ENCODE measurements around the gene PUS1.
"Not testable (repeated sequence)": the region's sequence is repeated elsewhere in the genome, so short reads cannot be mapped to it uniquely, and the experiment has no call there.

DNA sequence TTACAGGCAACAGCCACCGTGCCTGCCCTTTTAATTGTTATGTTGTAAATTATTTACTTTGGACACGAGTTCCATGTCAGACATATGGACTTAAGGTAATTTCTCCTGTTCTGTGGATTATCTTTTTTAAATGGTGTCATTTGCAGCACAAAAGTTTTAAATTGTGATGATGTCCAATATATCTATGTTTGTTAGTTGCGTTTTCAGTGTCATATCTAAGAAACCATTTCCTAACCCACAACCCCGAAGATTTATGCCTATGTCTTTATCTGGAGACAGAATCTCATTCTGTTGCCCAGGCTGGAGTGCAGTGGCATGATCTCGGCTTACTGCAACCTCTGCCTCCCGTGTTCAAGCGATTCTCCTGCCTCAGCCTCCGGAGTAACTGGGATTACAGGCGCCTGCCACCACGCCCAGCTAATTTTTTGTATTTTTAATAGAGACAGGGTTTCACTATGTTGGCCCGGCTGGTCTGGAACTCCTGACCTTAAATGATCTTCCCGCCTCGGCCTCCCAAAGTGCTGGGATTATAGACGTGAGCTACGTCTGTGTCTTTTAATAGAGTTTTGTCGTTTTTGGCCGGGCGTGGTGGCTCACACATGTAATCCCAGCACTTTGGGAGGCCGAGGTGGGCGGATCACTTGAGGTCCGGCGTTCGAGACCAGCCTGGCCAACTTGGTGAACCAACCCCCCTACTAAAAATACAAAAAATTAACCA, 19.8 kb downstream of the PUS1 start:
- not testable (repeated sequence) for TF ChIP-seq EZH2 (IDR thresholded peaks at IDR 0.05; ENCODE audit: borderline replicate concordance, insufficient read depth, low read depth, low read length, poor library complexity, severe bottlenecking)
- TF ChIP-seq, protein P1, sequence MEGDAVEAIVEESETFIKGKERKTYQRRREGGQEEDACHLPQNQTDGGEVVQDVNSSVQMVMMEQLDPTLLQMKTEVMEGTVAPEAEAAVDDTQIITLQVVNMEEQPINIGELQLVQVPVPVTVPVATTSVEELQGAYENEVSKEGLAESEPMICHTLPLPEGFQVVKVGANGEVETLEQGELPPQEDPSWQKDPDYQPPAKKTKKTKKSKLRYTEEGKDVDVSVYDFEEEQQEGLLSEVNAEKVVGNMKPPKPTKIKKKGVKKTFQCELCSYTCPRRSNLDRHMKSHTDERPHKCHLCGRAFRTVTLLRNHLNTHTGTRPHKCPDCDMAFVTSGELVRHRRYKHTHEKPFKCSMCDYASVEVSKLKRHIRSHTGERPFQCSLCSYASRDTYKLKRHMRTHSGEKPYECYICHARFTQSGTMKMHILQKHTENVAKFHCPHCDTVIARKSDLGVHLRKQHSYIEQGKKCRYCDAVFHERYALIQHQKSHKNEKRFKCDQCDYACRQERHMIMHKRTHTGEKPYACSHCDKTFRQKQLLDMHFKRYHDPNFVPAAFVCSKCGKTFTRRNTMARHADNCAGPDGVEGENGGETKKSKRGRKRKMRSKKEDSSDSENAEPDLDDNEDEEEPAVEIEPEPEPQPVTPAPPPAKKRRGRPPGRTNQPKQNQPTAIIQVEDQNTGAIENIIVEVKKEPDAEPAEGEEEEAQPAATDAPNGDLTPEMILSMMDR (IDR thresholded peaks at IDR 0.05), result not testable (repeated sequence)
